ENCODE measurements around the gene MMS19.
"Not testable (repeated sequence)": the region's sequence is repeated elsewhere in the genome, so short reads cannot be mapped to it uniquely, and the experiment has no call there.

The MMS19 gene

GRCh38 chr10:97481071-97481470, 17.2 kb downstream of the MMS19 start:
- H3K27ac ChIP-seq (ENCODE audit: low read length): no peak overlapping the region
- no peak overlapping the region for H3K4me2 ChIP-seq (ENCODE audit: insufficient read depth, low read length)
- peaks cover 38% of the 10 kb centered on the region for H3K79me2 ChIP-seq (ENCODE audit: insufficient read depth, low read length)
- TF ChIP-seq, protein P1, sequence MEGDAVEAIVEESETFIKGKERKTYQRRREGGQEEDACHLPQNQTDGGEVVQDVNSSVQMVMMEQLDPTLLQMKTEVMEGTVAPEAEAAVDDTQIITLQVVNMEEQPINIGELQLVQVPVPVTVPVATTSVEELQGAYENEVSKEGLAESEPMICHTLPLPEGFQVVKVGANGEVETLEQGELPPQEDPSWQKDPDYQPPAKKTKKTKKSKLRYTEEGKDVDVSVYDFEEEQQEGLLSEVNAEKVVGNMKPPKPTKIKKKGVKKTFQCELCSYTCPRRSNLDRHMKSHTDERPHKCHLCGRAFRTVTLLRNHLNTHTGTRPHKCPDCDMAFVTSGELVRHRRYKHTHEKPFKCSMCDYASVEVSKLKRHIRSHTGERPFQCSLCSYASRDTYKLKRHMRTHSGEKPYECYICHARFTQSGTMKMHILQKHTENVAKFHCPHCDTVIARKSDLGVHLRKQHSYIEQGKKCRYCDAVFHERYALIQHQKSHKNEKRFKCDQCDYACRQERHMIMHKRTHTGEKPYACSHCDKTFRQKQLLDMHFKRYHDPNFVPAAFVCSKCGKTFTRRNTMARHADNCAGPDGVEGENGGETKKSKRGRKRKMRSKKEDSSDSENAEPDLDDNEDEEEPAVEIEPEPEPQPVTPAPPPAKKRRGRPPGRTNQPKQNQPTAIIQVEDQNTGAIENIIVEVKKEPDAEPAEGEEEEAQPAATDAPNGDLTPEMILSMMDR (IDR thresholded peaks at IDR 0.05; ENCODE audit: borderline replicate concordance, extremely low read depth, low read length, poor library complexity, severe bottlenecking): no peak
- TF ChIP-seq EZH2 (IDR thresholded peaks at IDR 0.05; ENCODE audit: borderline replicate concordance, low read depth, low read length, severe bottlenecking): no peak
- H3K4me1 ChIP-seq (ENCODE audit: insufficient read depth, low read length): no peaks in the 10 kb centered on the region
- H3K27me3 ChIP-seq (ENCODE audit: insufficient read depth, low read length, poor library complexity): no peaks in the 10 kb centered on the region
- peaks cover 76% of the 10 kb centered on the region for H3K36me3 ChIP-seq (ENCODE audit: insufficient read depth, low read length)
- H2AFZ ChIP-seq (ENCODE audit: low read depth, low read length): no peak overlapping the region
- no peaks in the 10 kb centered on the region for H3K9me3 ChIP-seq (ENCODE audit: insufficient read depth, low read length, severe bottlenecking)
- H4K20me1 ChIP-seq (ENCODE audit: insufficient read depth, low read length): peaks cover 11% of the 10 kb centered on the region; the same call in 1 of the 2 replicates
- ATAC-seq (ENCODE audit: insufficient read depth, low read depth): no peak
- no peak for DNase-seq
- no peak overlapping the region for H3K9ac ChIP-seq (ENCODE audit: low read depth, low read length)
- no peak overlapping the region for H3K4me3 ChIP-seq (ENCODE audit: low read depth in 1 of 2, low read length in 2 of 2)

DNA sequence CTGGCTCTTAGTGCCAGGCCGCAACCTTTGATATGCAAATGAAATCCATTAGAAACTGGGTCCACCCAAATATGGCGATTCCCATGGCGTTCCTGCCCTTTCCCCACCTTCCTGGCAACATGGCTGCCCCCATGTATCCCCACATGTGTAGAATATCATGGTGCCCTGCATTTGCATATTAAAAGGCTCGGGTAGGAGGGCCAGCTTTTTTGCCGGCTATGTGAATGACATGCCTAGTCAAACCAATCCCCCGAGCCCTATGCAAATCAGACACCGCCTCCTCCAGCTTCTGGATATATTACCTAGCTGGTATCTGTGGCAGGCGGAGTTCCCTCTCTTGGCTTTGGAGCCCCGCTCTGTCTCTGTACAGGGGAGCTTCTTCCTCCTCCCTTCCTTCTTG, 18.3 kb downstream of the MMS19 start:
- TF ChIP-seq EZH2 (IDR thresholded peaks at IDR 0.05; ENCODE audit: borderline replicate concordance, low read depth, low read length, severe bottlenecking): no peak
- TF ChIP-seq, protein P1 (IDR thresholded peaks at IDR 0.05; ENCODE audit: borderline replicate concordance, extremely low read depth, low read length, poor library complexity, severe bottlenecking): no peak
- ATAC-seq (ENCODE audit: insufficient read depth, low read depth) (0 out of 3 replicates have a peak, but pooled peaks have one; percentile 29), DNase-seq (peak; percentile 25)
- H3K4me2 ChIP-seq (ENCODE audit: insufficient read depth, low read length): no peak overlapping the region
- no peak overlapping the region for H3K4me3 ChIP-seq (ENCODE audit: low read depth in 1 of 2, low read length in 2 of 2)
- no peak overlapping the region for H3K9ac ChIP-seq (ENCODE audit: low read depth, low read length)
- no peaks in the 10 kb centered on the region for H3K27me3 ChIP-seq (ENCODE audit: insufficient read depth, low read length, poor library complexity)
- H3K9me3 ChIP-seq (ENCODE audit: insufficient read depth, low read length, severe bottlenecking): no peaks in the 10 kb centered on the region
- H3K4me1 ChIP-seq (ENCODE audit: insufficient read depth, low read length): no peaks in the 10 kb centered on the region
- H3K79me2 ChIP-seq (ENCODE audit: insufficient read depth, low read length): peaks cover 29% of the 10 kb centered on the region
- H4K20me1 ChIP-seq (ENCODE audit: insufficient read depth, low read length): peaks cover 8% of the 10 kb centered on the region; the same call in 1 of the 2 replicates
- H2AFZ ChIP-seq (ENCODE audit: low read depth, low read length): no peak overlapping the region
- H3K36me3 ChIP-seq (ENCODE audit: insufficient read depth, low read length): peaks cover 82% of the 10 kb centered on the region
- H3K27ac ChIP-seq (ENCODE audit: low read length): no peak overlapping the region

DNA sequence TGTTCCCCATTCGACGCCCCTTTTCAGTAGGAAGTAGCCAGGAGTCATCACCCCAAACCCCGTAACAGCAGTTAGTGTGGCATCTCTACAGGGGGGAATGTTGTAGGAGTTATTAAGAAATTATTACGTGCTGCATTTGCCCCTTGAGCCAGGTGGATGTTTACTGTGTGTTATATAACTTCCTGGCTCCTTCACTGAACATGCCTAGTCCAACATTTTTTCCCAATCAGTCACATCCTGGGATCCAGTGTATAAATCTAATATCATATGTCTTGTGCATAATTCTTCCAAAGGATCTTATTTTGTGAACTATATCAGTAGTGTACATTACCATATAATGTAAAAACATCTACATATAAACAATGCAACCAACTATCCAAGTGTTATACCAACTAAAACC, 18.8 kb downstream of the MMS19 start:
- H3K27ac ChIP-seq (ENCODE audit: low read length); H3K4me1 ChIP-seq (ENCODE audit: insufficient read depth, low read length); H3K4me3 ChIP-seq (ENCODE audit: low read depth in 1 of 2, low read length in 2 of 2); DNase-seq; H3K9me3 ChIP-seq (ENCODE audit: insufficient read depth, low read length, severe bottlenecking); H3K4me2 ChIP-seq (ENCODE audit: insufficient read depth, low read length); H3K27me3 ChIP-seq (ENCODE audit: insufficient read depth, low read length, poor library complexity); ATAC-seq (ENCODE audit: insufficient read depth, low read depth); H2AFZ ChIP-seq (ENCODE audit: low read depth, low read length); H3K9ac ChIP-seq (ENCODE audit: low read depth, low read length); H4K20me1 ChIP-seq (ENCODE audit: insufficient read depth, low read length): not testable (repeated sequence)
- peaks cover 84% of the 10 kb centered on the region for H3K36me3 ChIP-seq (ENCODE audit: insufficient read depth, low read length)
- peaks cover 25% of the 10 kb centered on the region for H3K79me2 ChIP-seq (ENCODE audit: insufficient read depth, low read length)

- H3K9ac ChIP-seq (ENCODE audit: low read depth, low read length): no peak overlapping the region
- no peaks in the 10 kb centered on the region for H4K20me1 ChIP-seq (ENCODE audit: insufficient read depth, low read length)
- H3K27me3 ChIP-seq (ENCODE audit: insufficient read depth, low read length, poor library complexity): no peaks in the 10 kb centered on the region
- no peak overlapping the region for H2AFZ ChIP-seq (ENCODE audit: low read depth, low read length)
- 0 out of 2 replicates have a peak, but pooled peaks cover 1% of the 10 kb centered on the region for H3K79me2 ChIP-seq (ENCODE audit: insufficient read depth, low read length)
- H3K4me3 ChIP-seq (ENCODE audit: low read depth in 1 of 2, low read length in 2 of 2): no peak overlapping the region
- H3K36me3 ChIP-seq (ENCODE audit: insufficient read depth, low read length): peaks cover 97% of the 10 kb centered on the region
- TF ChIP-seq, protein P1 (IDR thresholded peaks at IDR 0.05; ENCODE audit: borderline replicate concordance, extremely low read depth, low read length, poor library complexity, severe bottlenecking): no peak
- TF ChIP-seq EZH2 (IDR thresholded peaks at IDR 0.05; ENCODE audit: borderline replicate concordance, low read depth, low read length, severe bottlenecking): no peak
- DNase-seq (no peak), ATAC-seq (ENCODE audit: insufficient read depth, low read depth) (no peak)
- no peak overlapping the region for H3K27ac ChIP-seq (ENCODE audit: low read length)
- H3K9me3 ChIP-seq (ENCODE audit: insufficient read depth, low read length, severe bottlenecking): no peaks in the 10 kb centered on the region
- H3K4me1 ChIP-seq (ENCODE audit: insufficient read depth, low read length): no peaks in the 10 kb centered on the region
- H3K4me2 ChIP-seq (ENCODE audit: insufficient read depth, low read length): no peak overlapping the region
Measured at GRCh38 chr10:97475936-97476594, 22.2 kb downstream of the MMS19 start.

Measured in DND-41 (cell line).